Keratinocyte (primary cell): ENCODE results near the gene TPO. TPM values are rescaled to one million over a fixed set of nuclear protein-coding genes. Genes with fewer than 3 reads are reported as not detected.
A peak's percentile ranks its signal among the peaks of the same experiment; 100 is the strongest.

Source experiments
- DNase-seq: peaks from one replicate; pipeline ENCODE4 v3.0.0-alpha.2; 2011; ENCODE audit warnings: low read depth, missing footprints, low spot score
- FAIRE-seq: peaks from 2 replicates; lab custom pipeline; 2011; peaks lifted over from hg19 to GRCh38; lab: Jason Lieb, UNC
- H2AFZ ChIP-seq: 2 replicates; pipeline ENCODE4 v1.6.0; 2012; ENCODE audit warnings: low read length, control low read depth, inconsistent platforms; ENCODE audit not compliant: control insufficient read depth
- H3K27ac ChIP-seq: 2 replicates; pipeline ENCODE4 v1.5.1; 2011; ENCODE audit warnings: low read length; ENCODE audit not compliant: control insufficient read depth, insufficient read depth
- H3K27me3 ChIP-seq: 3 replicates; pipeline ENCODE4 v1.6.0; 2011; ENCODE audit warnings: low read length; ENCODE audit not compliant: control insufficient read depth, insufficient read depth; ENCODE audit errors: extremely low read depth
- H3K36me3 ChIP-seq, 2 experiments: 2 replicates in 1 of 2; 3 replicates in 1 of 2; pipeline ENCODE4 v1.5.1; 2011; ENCODE audit warnings: low read length in 2 of 2, mild to moderate bottlenecking in 1 of 2; ENCODE audit not compliant: control insufficient read depth in 2 of 2, insufficient read depth in 2 of 2; ENCODE audit errors: extremely low read depth in 1 of 2
- H3K4me1 ChIP-seq: 3 replicates; pipeline ENCODE4 v1.5.1; 2011; ENCODE audit warnings: low read length; ENCODE audit not compliant: control insufficient read depth, insufficient read depth; ENCODE audit errors: extremely low read depth
- H3K4me2 ChIP-seq: 3 replicates; pipeline ENCODE4 v1.6.0; 2011; ENCODE audit warnings: low read depth, low read length; ENCODE audit not compliant: control insufficient read depth, insufficient read depth; ENCODE audit errors: extremely low read depth
- H3K4me3 ChIP-seq, 3 experiments: fragments of 200-600 bp in 1 of 3; sonication (generic) in 1 of 3; 2 replicates in 2 of 3; 3 replicates in 1 of 3; pipeline ENCODE4 v1.5.1; 2011 to 2016; ENCODE audit warnings: low read length in 3 of 3, mild to moderate bottlenecking in 3 of 3, control low read depth in 2 of 3, inconsistent platforms in 1 of 3, low read depth in 1 of 3, mixed read lengths in 1 of 3, mixed run types in 1 of 3, moderate library complexity in 1 of 3; ENCODE audit not compliant: control insufficient read depth in 2 of 3, insufficient read depth in 2 of 3; ENCODE audit errors: extremely low read depth in 1 of 3
- H3K79me2 ChIP-seq: 2 replicates; pipeline ENCODE4 v1.6.0; 2012; ENCODE audit warnings: low read length; ENCODE audit not compliant: control insufficient read depth, insufficient read depth
- H3K9ac ChIP-seq: 3 replicates; pipeline ENCODE4 v1.6.0; 2011; ENCODE audit warnings: low read length; ENCODE audit not compliant: control insufficient read depth, insufficient read depth; ENCODE audit errors: extremely low read depth
- H3K9me1 ChIP-seq: 3 replicates; pipeline ENCODE4 v1.6.0; 2011; ENCODE audit warnings: low read length; ENCODE audit not compliant: control insufficient read depth, insufficient read depth; ENCODE audit errors: extremely low read depth
- H3K9me3 ChIP-seq: 2 replicates; pipeline ENCODE4 v1.5.1; 2012; ENCODE audit warnings: low read depth, low read length; ENCODE audit not compliant: control insufficient read depth
- H4K20me1 ChIP-seq: 3 replicates; pipeline ENCODE4 v1.6.0; 2011; ENCODE audit warnings: low read length; ENCODE audit not compliant: control insufficient read depth, insufficient read depth; ENCODE audit errors: extremely low read depth
- EZH2 ChIP-seq: IDR thresholded peaks from one replicate; pipeline ENCODE4 v1.6.1; 2012; ENCODE audit warnings: inconsistent platforms, mild to moderate bottlenecking, low read length, moderate library complexity
- dilution Hi-C: fragments of 300-500 bp; cut with MboI; formaldehyde crosslinking; loops from one replicate; pipeline ENCODE4 v1.7.0; 2020; ENCODE audit warnings: low sequenced_read_pairs; ENCODE audit not compliant: extremely low pct_ligation_motif_present
- polyA plus RNA-seq, 5 experiments: library from polyadenylated mRNA; depleted of rRNA in 3 of 5; stranded (reverse) in 3 of 5; stranded (forward) in 1 of 5; unstranded in 1 of 5; fragments of >200 nt; gene quantifications; 1 replicate in 1 of 5; 2 replicates in 3 of 5; 3 replicates in 1 of 5; pipeline versions ENCODE4 v1.2.1 to v1.2.3, GENCODE V29; 2011 to 2012; ENCODE audit warnings: missing spikeins in 2 of 5, low read depth in 1 of 5, low replicate concordance in 1 of 5
- TF ChIP-seq, protein P1 (sequence below), 3 experiments: IDR thresholded peaks in 1 of 3; conservative IDR thresholded peaks in 1 of 3; optimal IDR thresholded peaks in 1 of 3; 2 replicates in 2 of 3; 3 replicates in 1 of 3; pipeline versions ENCODE3 to v1.5.1; 2011; ENCODE audit warnings: low read length in 3 of 3, mild to moderate bottlenecking in 3 of 3, moderate library complexity in 2 of 3, control low read depth in 1 of 3, inconsistent platforms in 1 of 3; ENCODE audit not compliant: insufficient read depth in 2 of 3; ENCODE audit errors: extremely low read depth in 1 of 3

The TPO gene
- polyA plus RNA-seq, 1 donor (not counting 4 experiments of a cell fraction or from before 2014, with no cell fraction given), result 0.07 TPM

DNA sequence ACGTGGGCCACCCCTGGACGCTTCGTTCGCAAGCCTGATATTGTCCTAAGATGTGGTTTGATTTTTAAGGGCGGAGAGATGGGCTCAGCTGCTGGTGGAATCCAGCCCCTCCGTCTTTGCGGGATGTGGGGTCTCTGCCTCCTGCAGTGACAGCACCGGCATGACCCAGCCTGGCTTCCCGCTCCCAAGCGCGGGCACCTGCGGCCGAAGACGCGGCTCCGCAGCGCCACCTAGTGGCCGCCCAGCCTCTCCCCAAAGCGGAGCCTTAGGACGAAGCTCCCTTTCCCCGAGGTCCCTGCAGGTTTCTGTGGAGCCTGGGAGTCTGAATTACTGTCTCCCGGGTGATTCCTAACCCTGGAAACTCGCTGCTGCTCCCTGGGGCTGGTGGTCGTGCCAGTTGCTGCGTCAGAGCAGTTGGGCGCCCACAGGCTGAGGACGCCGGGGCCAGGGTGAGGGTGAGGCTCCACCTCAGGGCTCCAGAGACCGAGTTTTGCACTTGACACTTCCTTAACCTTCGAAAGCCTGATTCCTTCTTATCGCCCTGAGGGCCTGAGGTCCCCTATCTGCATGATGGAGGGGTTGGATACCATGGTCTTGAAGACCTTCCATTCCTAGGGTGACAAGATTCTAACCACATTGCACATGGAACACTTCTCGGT is 137.5 kb downstream of the TPO start:
- dilution Hi-C loops, result no loop called here
- FAIRE-seq (no peak), DNase-seq (no peak)
- peaks cover 3% of the 10 kb centered on the region for H3K27me3 ChIP-seq
- no peak for TF ChIP-seq EZH2
- TF ChIP-seq, protein P1, sequence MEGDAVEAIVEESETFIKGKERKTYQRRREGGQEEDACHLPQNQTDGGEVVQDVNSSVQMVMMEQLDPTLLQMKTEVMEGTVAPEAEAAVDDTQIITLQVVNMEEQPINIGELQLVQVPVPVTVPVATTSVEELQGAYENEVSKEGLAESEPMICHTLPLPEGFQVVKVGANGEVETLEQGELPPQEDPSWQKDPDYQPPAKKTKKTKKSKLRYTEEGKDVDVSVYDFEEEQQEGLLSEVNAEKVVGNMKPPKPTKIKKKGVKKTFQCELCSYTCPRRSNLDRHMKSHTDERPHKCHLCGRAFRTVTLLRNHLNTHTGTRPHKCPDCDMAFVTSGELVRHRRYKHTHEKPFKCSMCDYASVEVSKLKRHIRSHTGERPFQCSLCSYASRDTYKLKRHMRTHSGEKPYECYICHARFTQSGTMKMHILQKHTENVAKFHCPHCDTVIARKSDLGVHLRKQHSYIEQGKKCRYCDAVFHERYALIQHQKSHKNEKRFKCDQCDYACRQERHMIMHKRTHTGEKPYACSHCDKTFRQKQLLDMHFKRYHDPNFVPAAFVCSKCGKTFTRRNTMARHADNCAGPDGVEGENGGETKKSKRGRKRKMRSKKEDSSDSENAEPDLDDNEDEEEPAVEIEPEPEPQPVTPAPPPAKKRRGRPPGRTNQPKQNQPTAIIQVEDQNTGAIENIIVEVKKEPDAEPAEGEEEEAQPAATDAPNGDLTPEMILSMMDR (optimal IDR thresholded peaks at IDR 0.05 in 1 of 3, IDR thresholded peaks at IDR 0.05 in 1 of 3, conservative IDR thresholded peaks at IDR 0.05 in 1 of 3; ENCODE audit: extremely low read depth in 1 of 3, insufficient read depth in 2 of 3, low read length in 3 of 3), result peak; percentile 85 to 100 (median 88)
- no peak overlapping the region for H3K27ac ChIP-seq
- H4K20me1 ChIP-seq, result no peaks in the 10 kb centered on the region
- H3K9me3 ChIP-seq, result no peaks in the 10 kb centered on the region
- no peak overlapping the region for H3K4me3 ChIP-seq
- H3K36me3 ChIP-seq, result no peaks in the 10 kb centered on the region
- peak overlapping the region; percentile 30 for H2AFZ ChIP-seq
- no peaks in the 10 kb centered on the region for H3K79me2 ChIP-seq
- H3K9me1 ChIP-seq, result no peaks in the 10 kb centered on the region
- H3K4me1 ChIP-seq, result no peaks in the 10 kb centered on the region
- H3K4me2 ChIP-seq, result peak overlapping the region; percentile 48
- no peak overlapping the region for H3K9ac ChIP-seq

DNA sequence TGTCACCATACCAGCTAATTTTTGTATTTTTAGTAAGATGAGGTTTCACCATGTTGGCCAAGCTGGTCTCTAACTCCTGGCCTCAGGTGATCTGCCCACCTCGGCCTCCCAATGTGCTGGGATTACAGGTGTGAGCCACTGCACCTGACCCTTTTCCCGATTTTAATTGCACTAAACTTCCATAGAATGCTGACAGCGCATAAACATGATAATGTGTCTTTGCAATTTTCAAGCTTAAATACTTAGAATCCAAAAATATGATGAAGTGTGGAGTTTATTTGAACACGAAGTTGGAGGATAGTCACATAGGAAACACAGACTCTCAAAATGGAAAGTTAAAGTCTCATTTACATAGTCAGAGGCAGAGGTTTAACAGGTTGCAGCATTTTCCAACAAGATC is 138.6 kb downstream of the TPO start:
- TF ChIP-seq EZH2, result no peak
- TF ChIP-seq, protein P1 (optimal IDR thresholded peaks at IDR 0.05 in 1 of 3, IDR thresholded peaks at IDR 0.05 in 1 of 3, conservative IDR thresholded peaks at IDR 0.05 in 1 of 3; ENCODE audit: extremely low read depth in 1 of 3, insufficient read depth in 2 of 3, low read length in 3 of 3), result no peak
- no peaks in the 10 kb centered on the region for H3K79me2 ChIP-seq
- H4K20me1 ChIP-seq, result no peaks in the 10 kb centered on the region
- no peaks in the 10 kb centered on the region for H3K9me3 ChIP-seq
- peaks cover 3% of the 10 kb centered on the region for H3K27me3 ChIP-seq
- no peaks in the 10 kb centered on the region for H3K9me1 ChIP-seq
- dilution Hi-C loops, result no loop called here
- H3K4me3 ChIP-seq, result no peak overlapping the region
- no peaks in the 10 kb centered on the region for H3K36me3 ChIP-seq
- H3K9ac ChIP-seq, result no peak overlapping the region
- no peaks in the 10 kb centered on the region for H3K4me1 ChIP-seq
- DNase-seq (no peak), FAIRE-seq (no peak)
- H3K27ac ChIP-seq, result no peak overlapping the region
- H3K4me2 ChIP-seq, result no peak overlapping the region
- H2AFZ ChIP-seq, result no peak overlapping the region
